Hair follicle dermal papilla cell (primary cell): ENCODE data around the gene RHBDF1. TPM values are rescaled to one million over a fixed set of nuclear protein-coding genes. Genes with fewer than 3 reads are reported as not detected.

ENCODE experiments used
- small RNA-seq: library from RNA; depleted of rRNA; stranded (forward); fragments of <200 nt; gene quantifications from one replicate; pipeline ENCODE3, GENCODE V24; 2012
- total RNA-seq: library from RNA; depleted of rRNA; stranded (reverse); fragments of >200 nt; gene quantifications from 2 replicates; pipeline ENCODE4 v1.2.3, GENCODE V29; 2012

RHBDF1 gene
- total RNA-seq = 42.4 and 44.0 TPM in 2 replicates

GRCh38 chr16:72561-73548 is at the start of gene RHBDF1:
RHBDF1 (minus strand) TSS chr16:72631; CDS start chr16:65015, 7,616 bp downstream.

DNA sequence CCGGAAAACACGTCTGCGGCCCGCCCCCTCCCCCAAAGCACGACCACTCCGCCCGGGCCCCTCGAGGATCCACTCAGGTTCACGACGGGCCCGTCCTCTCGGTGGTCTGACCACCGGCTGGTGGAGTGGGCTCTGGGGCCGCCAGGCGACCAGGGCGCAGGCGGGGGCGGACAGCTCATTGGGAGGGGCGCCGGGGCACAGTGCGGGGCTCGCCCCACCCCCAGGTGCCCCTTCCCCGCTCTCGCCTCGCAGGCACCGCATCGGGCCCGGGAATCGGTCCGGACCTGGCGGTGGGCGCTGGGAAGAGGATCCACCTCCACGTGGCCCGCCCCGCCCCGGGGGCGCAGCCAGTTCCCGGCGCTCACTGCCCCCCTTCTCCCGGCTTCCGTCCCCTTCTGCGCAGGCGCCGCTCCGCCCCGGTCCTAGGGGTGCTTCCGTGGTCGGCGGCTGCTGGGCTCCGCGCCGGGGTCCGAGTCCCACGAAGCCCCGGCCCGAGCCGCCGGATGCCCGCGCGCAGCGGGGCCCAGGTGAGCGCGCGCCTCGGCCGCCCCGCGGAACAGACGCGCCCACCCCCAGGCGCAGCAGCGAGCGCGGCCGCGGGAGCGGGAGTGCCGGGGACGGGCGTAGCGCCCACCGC is 5.5 kb upstream of the RHBDF1 start, which contains the start of gene MPG:
MPG (plus strand) TSS at position 419 of the 637 bp plus-strand sequence; CDS start at position 504, 85 bp downstream.

DNA sequence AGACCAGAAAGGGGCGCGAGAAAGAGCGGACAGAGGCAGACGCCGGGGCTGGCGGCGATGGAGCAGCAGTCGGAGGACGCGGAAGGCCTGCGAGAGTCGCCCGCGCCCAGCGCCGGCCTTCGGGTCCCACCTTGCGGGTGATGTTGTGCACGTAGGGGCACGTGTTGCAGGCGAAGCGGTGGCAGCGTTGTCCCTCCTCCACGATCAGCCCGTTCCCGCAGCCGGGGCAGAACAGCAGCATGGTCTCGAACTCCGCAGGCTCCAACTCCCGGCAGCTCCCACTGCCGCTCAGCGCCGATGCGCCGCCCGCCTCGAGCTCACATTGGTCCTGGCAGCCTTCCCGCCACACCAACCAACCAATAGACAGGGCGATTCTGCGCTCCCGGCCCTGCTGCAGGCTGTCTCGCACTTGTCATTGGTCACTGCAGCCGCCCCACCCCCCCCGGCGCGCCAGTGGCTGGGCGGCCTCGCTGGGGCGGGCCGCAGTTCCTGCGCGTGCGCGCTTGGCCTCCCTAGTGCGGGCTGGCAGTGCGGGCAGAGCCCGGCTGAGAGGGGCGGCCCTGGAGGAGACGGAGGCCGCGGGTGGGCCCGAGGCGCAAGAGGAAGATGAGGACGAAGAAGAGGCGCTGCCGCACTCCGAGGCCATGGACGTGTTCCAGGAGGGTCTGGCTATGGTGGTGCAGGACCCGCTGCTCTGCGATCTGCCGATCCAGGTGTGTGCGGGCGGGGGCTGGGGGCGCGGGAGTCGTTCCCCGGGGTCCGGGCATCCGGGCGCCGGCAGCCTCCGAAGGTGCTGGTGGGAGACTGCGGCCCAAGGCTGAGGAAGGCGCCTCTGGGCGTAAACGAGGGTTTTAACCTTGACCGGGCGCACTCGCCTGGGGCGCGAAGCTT is 18.8 kb downstream of the RHBDF1 start, which contains the start of the genes POLR3K and SNRNP25:
POLR3K (minus strand) TSS at position 263 of the 891 bp plus-strand sequence; CDS start at position 241, 22 bp downstream.
SNRNP25 (plus strand) TSS at position 483 of the 891 bp plus-strand sequence; CDS start at position 672, 189 bp downstream.

Small RNAs within 50 kb of the gene (small RNA-seq; reads per million reads assigned to genes)
- gene MIR6859-4 (not detected), gene Z69720.2 (not detected)

Other genes starting within 250 kb of the RHBDF1 start
- gene POLR3K, start 19.0 kb downstream of the RHBDF1 start, total RNA-seq = 0.97 and 1.1 TPM in 2 replicates
- 9.0 and 9.6 TPM in 2 replicates for gene SNRNP25, start 18.8 kb downstream of the RHBDF1 start, total RNA-seq
- gene MPG, start 5.6 kb upstream of the RHBDF1 start, total RNA-seq = 133 and 153 TPM in 2 replicates
- 10.0 and 14.8 TPM in 2 replicates for gene NPRL3, start 66.0 kb upstream of the RHBDF1 start, total RNA-seq
- not detected in 2 replicates for gene HBZ, start 80.0 kb upstream of the RHBDF1 start, total RNA-seq
- gene HBM, start 93.3 kb upstream of the RHBDF1 start, total RNA-seq = not detected in 2 replicates
- not detected in 2 replicates for gene HBA2, start 100.2 kb upstream of the RHBDF1 start, total RNA-seq
- gene HBA1, start 104.0 kb upstream of the RHBDF1 start, total RNA-seq = not detected in 2 replicates
- not detected in 2 replicates for gene HBQ1, start 107.8 kb upstream of the RHBDF1 start, total RNA-seq
- 30.8 and 40.6 TPM in 2 replicates for gene LUC7L, start 156.8 kb upstream of the RHBDF1 start, total RNA-seq
- 84.5 and 89.4 TPM in 2 replicates for gene FAM234A, start 162.2 kb upstream of the RHBDF1 start, total RNA-seq
- 2.2 and 3.2 TPM in 2 replicates for gene RGS11, start 203.3 kb upstream of the RHBDF1 start, total RNA-seq
- gene ARHGDIG, start 208.0 kb upstream of the RHBDF1 start, total RNA-seq = not detected in 2 replicates
- not detected in 2 replicates for gene PDIA2, start 210.5 kb upstream of the RHBDF1 start, total RNA-seq